ENCODE data around the gene CEP44. TPM values are rescaled to one million over a fixed set of nuclear protein-coding genes. Genes with fewer than 3 reads are reported as not detected.

CEP44 gene
- total RNA-seq, 2 experiments from 2014 or later: 29.2 to 32.4 TPM

DNA sequence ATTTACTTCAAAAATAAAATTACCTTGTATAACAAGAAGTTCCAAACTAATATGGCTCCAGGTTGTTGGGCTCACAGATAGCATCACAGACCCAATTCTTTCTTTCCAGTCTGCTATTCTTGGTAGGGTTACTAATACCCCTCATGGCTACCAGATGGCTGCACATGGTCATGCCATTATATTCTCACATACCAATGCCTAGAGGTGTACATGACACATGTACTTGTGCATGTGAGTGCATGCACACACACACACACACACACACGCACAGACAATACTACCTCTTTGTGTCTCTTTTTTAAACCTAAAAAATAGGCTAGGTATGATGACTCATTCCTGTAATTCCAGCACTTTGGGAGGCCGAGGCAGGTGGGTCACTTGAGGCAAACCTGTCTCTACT lies 31.3 kb upstream of the CEP44 start:
- Histone ChIP-seq H3K4me3 (ENCODE audit: low read depth, low read length, poor library complexity, severe bottlenecking) (no peak overlapping the region), H2AFZ (ENCODE audit: low read length) (no peak overlapping the region), H3K9me3 (ENCODE audit: low read length) (no peaks in the 10 kb centered on the region), H3K36me3 (ENCODE audit: insufficient read depth, low read length) (no peaks in the 10 kb centered on the region), H3K4me1 (ENCODE audit: insufficient read depth, low read length, poor library complexity, severe bottlenecking) (no peaks in the 10 kb centered on the region), H4K20me1 (ENCODE audit: insufficient read depth, low read length) (no peaks in the 10 kb centered on the region), H3K27ac (ENCODE audit: low read depth, low read length, poor library complexity, severe bottlenecking) (no peak overlapping the region), H3K79me2 (ENCODE audit: insufficient read depth, low read depth, low read length) (no peaks in the 10 kb centered on the region), H3K4me2 (ENCODE audit: low read length) (no peak overlapping the region), H3K9me2 (ENCODE audit: insufficient read depth, low read length) (no peaks in the 10 kb centered on the region)
- no peak for TF ChIP-seq EZH2phosphoT487 (IDR thresholded peaks at IDR 0.05; ENCODE audit: borderline replicate concordance, low read depth, low read length)
- TF ChIP-seq, protein P1, sequence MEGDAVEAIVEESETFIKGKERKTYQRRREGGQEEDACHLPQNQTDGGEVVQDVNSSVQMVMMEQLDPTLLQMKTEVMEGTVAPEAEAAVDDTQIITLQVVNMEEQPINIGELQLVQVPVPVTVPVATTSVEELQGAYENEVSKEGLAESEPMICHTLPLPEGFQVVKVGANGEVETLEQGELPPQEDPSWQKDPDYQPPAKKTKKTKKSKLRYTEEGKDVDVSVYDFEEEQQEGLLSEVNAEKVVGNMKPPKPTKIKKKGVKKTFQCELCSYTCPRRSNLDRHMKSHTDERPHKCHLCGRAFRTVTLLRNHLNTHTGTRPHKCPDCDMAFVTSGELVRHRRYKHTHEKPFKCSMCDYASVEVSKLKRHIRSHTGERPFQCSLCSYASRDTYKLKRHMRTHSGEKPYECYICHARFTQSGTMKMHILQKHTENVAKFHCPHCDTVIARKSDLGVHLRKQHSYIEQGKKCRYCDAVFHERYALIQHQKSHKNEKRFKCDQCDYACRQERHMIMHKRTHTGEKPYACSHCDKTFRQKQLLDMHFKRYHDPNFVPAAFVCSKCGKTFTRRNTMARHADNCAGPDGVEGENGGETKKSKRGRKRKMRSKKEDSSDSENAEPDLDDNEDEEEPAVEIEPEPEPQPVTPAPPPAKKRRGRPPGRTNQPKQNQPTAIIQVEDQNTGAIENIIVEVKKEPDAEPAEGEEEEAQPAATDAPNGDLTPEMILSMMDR (conservative IDR thresholded peaks at IDR 0.05; ENCODE audit: low read length): no peak
- intact Hi-C loops (cut with micrococcal nuclease; ENCODE audit: unreplicated experiment): no loop called here
- no peak for DNase-seq (ENCODE audit: low spot score)
- no TSS peak for BruUV-seq (replicated peaks)
- ChIA-PET POLR2A (interaction anchor here (0.6 to 1.1 kb wide), 3 partner anchors 24 to 52 kb away, joined by 3 to 4 read pairs (median 3); partner anchors contain the start of genes CEP44 and FBXO8), CTCF (ENCODE audit: unreplicated experiment) (no interaction called here)

DNA sequence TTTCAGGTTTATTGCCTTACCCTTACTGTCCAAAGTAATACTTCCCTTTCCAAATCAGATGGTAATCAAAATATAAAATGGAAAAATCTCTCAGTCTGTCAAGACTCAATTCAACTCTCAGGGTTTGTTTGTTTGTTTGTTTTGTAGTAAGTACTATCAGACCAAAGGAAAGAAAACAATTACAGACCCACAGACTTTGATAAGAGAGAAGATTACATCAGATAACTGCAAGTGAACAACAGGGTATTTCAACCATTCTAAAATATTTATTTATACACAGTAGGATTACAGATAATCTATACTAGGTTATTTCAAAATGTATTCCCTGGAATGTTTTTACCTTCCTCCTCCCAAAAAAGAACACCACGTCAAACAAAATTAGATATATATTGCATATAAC lies 29.1 kb upstream of the CEP44 start:
- H3K36me3 ChIP-seq (ENCODE audit: insufficient read depth, low read length): no peaks in the 10 kb centered on the region

DNA sequence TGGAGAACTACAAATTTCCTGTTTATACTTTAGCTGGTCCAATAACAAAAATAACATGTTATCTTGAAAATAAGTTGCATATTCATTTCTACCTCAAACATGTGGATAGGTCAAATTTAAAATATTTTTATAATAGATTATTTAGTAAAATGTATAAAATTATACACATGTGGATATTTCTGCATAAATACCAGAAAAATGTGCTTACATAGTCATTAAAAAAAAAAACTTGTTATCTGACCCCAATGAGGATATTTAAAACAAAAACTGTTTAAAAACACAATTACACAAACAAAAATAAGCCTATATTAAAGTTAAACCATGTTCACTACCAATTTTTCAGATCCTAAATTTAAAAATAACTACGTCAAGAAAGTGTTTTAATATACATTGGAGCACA lies 28.3 kb upstream of the CEP44 start:
- Histone ChIP-seq H4K20me1 (ENCODE audit: insufficient read depth, low read length) (no peaks in the 10 kb centered on the region), H3K4me1 (ENCODE audit: insufficient read depth, low read length, poor library complexity, severe bottlenecking) (no peaks in the 10 kb centered on the region), H3K4me2 (ENCODE audit: low read length) (no peak overlapping the region), H2AFZ (ENCODE audit: low read length) (no peak overlapping the region), H3K27ac (ENCODE audit: low read depth, low read length, poor library complexity, severe bottlenecking) (no peak overlapping the region), H3K36me3 (ENCODE audit: insufficient read depth, low read length) (no peaks in the 10 kb centered on the region), H3K4me3 (ENCODE audit: low read depth, low read length, poor library complexity, severe bottlenecking) (no peak overlapping the region), H3K79me2 (ENCODE audit: insufficient read depth, low read depth, low read length) (no peaks in the 10 kb centered on the region), H3K9me2 (ENCODE audit: insufficient read depth, low read length) (no peaks in the 10 kb centered on the region), H3K9me3 (ENCODE audit: low read length) (no peaks in the 10 kb centered on the region)
- DNase-seq (ENCODE audit: low spot score): no peak
- TF ChIP-seq, protein P1 (conservative IDR thresholded peaks at IDR 0.05; ENCODE audit: low read length): no peak
- TF ChIP-seq EZH2phosphoT487 (IDR thresholded peaks at IDR 0.05; ENCODE audit: borderline replicate concordance, low read depth, low read length): no peak
- ChIA-PET POLR2A (no interaction called here), CTCF (ENCODE audit: unreplicated experiment) (no interaction called here)
- BruUV-seq (replicated peaks): no TSS peak
- intact Hi-C loops (cut with micrococcal nuclease; ENCODE audit: unreplicated experiment): no loop called here

More for the DNA sequence above, 29.1 kb upstream of the CEP44 start:
- no peaks in the 10 kb centered on the region for H3K79me2 ChIP-seq (ENCODE audit: insufficient read depth, low read depth, low read length)
- H3K27ac ChIP-seq (ENCODE audit: low read depth, low read length, poor library complexity, severe bottlenecking): no peak overlapping the region
- intact Hi-C loops (cut with micrococcal nuclease; ENCODE audit: unreplicated experiment): no loop called here
- H3K9me3 ChIP-seq (ENCODE audit: low read length): no peaks in the 10 kb centered on the region
- H3K4me2 ChIP-seq (ENCODE audit: low read length): no peak overlapping the region
- TF ChIP-seq, protein P1 (conservative IDR thresholded peaks at IDR 0.05; ENCODE audit: low read length): no peak
- TF ChIP-seq EZH2phosphoT487 (IDR thresholded peaks at IDR 0.05; ENCODE audit: borderline replicate concordance, low read depth, low read length): no peak
- H4K20me1 ChIP-seq (ENCODE audit: insufficient read depth, low read length): no peaks in the 10 kb centered on the region
- H2AFZ ChIP-seq (ENCODE audit: low read length): no peak overlapping the region
- no peaks in the 10 kb centered on the region for H3K9me2 ChIP-seq (ENCODE audit: insufficient read depth, low read length)
- H3K4me1 ChIP-seq (ENCODE audit: insufficient read depth, low read length, poor library complexity, severe bottlenecking): no peaks in the 10 kb centered on the region
- no TSS peak for BruUV-seq (replicated peaks)
- H3K4me3 ChIP-seq (ENCODE audit: low read depth, low read length, poor library complexity, severe bottlenecking): no peak overlapping the region
- CTCF ChIA-PET (ENCODE audit: unreplicated experiment): no interaction called here
- POLR2A ChIA-PET: no interaction called here
- DNase-seq (ENCODE audit: low spot score): no peak
